Peyer's patch (tissue), 4 donors: Measurements from ENCODE around the gene TTC21A. TPM values are rescaled to one million over a fixed set of nuclear protein-coding genes. Genes with fewer than 3 reads are reported as not detected.

Experiments used
- DNase-seq, 3 donors: peaks; one replicate each; pipeline ENCODE4 v3.0.0-alpha.2; 2017 to 2019
- H3K27ac ChIP-seq, 4 donors: fragments of 200-600 bp; sonication (generic); one replicate each; pipeline ENCODE4 v1.5.1; 2016 to 2019
- H3K27me3 ChIP-seq, 2 donors: fragments of 200-600 bp; sonication (generic); one replicate each; pipeline ENCODE4 v1.5.1; 2019
- H3K36me3 ChIP-seq, 3 donors: fragments of 200-600 bp; sonication (generic); one replicate each; pipeline ENCODE4 v1.5.1; 2016 to 2019
- H3K4me1 ChIP-seq, 4 donors: fragments of 200-600 bp; sonication (generic); one replicate each; pipeline ENCODE4 v1.5.1; 2016 to 2019
- H3K4me3 ChIP-seq, 4 donors: fragments of 200-600 bp; sonication (generic); 1 replicate in 3 of 4; 2 replicates in 1 of 4; pipeline ENCODE4 v1.5.1; 2016 to 2019; ENCODE audit warnings: mild to moderate bottlenecking in 1 of 4
- H3K9me3 ChIP-seq, 4 donors: fragments of 200-600 bp; sonication (generic); one replicate each; pipeline ENCODE4 v1.5.1; 2016 to 2019; ENCODE audit warnings: mild to moderate bottlenecking in 1 of 4
- CTCF ChIP-seq, 6 experiments: fragments of 450-650 bp in 4 of 6; fragments of 200-600 bp in 2 of 6; sonication (generic) in 1 of 6; IDR thresholded peaks; one replicate each; pipeline ENCODE4 v1.5.1; 2017 to 2019; ENCODE audit warnings: antibody characterized with exemption in 6 of 6, mild to moderate bottlenecking in 3 of 6, moderate library complexity in 1 of 6
- POLR2A ChIP-seq, 2 donors: fragments of 450-650 bp; IDR thresholded peaks; one replicate each; pipeline ENCODE4 v1.5.1; 2017; ENCODE audit warnings: antibody characterized with exemption in 2 of 2, mild to moderate bottlenecking in 2 of 2, moderate library complexity in 2 of 2
- total RNA-seq, 4 donors: library from RNA; depleted of rRNA; stranded (reverse); fragments of >200 nt; gene quantifications; one replicate each; pipeline ENCODE4 v1.1.0, GENCODE V29; 2016

Gene TTC21A
- total RNA-seq, 4 donors from 2014 or later = 8.4 to 41.3 (median 19.1) TPM

- peaks cover 0 to 2% (median 0%) of the 10 kb centered on the region in 3 donors for H3K36me3 ChIP-seq
- no peaks in the 10 kb centered on the region for H3K27me3 ChIP-seq
- H3K9me3 ChIP-seq = no peaks in the 10 kb centered on the region
- H3K4me1 ChIP-seq = peaks cover 0 to under 1% (median 0%) of the 10 kb centered on the region in 4 donors
- H3K4me3 ChIP-seq = no peak overlapping the region
- H3K27ac ChIP-seq = peak overlapping the region in 1 of 4 donors; percentile 13
- no peak for TF ChIP-seq CTCF (IDR thresholded peaks at IDR 0.05)
- TF ChIP-seq POLR2A (IDR thresholded peaks at IDR 0.05) = no peak
- DNase-seq = peak in 1 of 3 donors; percentile 50
These were observed 27.8 kb downstream of the TTC21A start for GRCh38 chr3:39135170-39135805.

- Histone ChIP-seq H3K27ac (no peak overlapping the region), H3K4me1 (peaks cover 0 to 16% (median 7%) of the 10 kb centered on the region in 4 donors), H3K27me3 (no peaks in the 10 kb centered on the region), H3K9me3 (no peaks in the 10 kb centered on the region), H3K4me3 (no peak overlapping the region), H3K36me3 (peaks cover 0 to 8% (median 0%) of the 10 kb centered on the region in 3 donors)
- no peak for TF ChIP-seq CTCF (IDR thresholded peaks at IDR 0.05)
- no peak for TF ChIP-seq POLR2A (IDR thresholded peaks at IDR 0.05)
- DNase-seq = peak in 1 of 3 donors; percentile 43
These were observed 29.3 kb downstream of the TTC21A start for GRCh38 chr3:39136533-39137434.

GRCh38 chr3:39137435-39137936 lies 30.0 kb downstream of the TTC21A start:
- Histone ChIP-seq H3K4me1 (peaks cover 0 to 23% (median 13%) of the 10 kb centered on the region in 4 donors), H3K27ac (no peak overlapping the region), H3K9me3 (no peaks in the 10 kb centered on the region), H3K27me3 (no peaks in the 10 kb centered on the region), H3K4me3 (no peak overlapping the region), H3K36me3 (peaks cover 0 to 13% (median 0%) of the 10 kb centered on the region in 3 donors)
- no peak for TF ChIP-seq CTCF (IDR thresholded peaks at IDR 0.05)
- TF ChIP-seq POLR2A (IDR thresholded peaks at IDR 0.05) = no peak
- DNase-seq = peak in 1 of 3 donors; percentile 45

- Histone ChIP-seq H3K36me3 (peaks cover 0 to 21% (median 0%) of the 10 kb centered on the region in 3 donors), H3K9me3 (no peaks in the 10 kb centered on the region), H3K27ac (no peak overlapping the region), H3K4me1 (peaks cover 0 to 30% (median 14%) of the 10 kb centered on the region in 4 donors), H3K4me3 (no peak overlapping the region), H3K27me3 (no peaks in the 10 kb centered on the region)
- peak in 1 of 3 donors; percentile 39 for DNase-seq
- TF ChIP-seq POLR2A (IDR thresholded peaks at IDR 0.05) (no peak), CTCF (IDR thresholded peaks at IDR 0.05) (no peak)
These were observed 30.7 kb downstream of the TTC21A start for GRCh38 chr3:39137991-39138803.
